ENCODE results near the gene FBXL17.

DNA sequence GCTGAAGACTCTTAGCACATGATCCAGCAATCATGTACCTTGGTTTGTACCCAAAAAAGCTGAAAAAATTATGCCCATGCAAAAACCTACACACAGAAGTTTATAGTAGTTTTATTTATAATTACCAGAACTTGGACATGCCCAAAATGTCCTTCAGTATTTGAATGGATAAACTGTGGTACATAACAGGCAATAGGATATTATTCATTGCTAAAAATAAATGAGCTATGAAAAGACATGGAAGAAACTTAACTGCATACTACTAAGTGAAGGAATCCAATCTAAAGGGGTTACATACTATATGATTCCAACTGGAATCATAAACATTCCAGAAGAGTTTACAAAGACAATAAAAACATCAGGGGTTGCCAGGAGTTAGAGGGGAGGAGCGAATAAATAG, 25.6 kb downstream of the FBXL17 start:
- TF ChIP-seq, protein P1, sequence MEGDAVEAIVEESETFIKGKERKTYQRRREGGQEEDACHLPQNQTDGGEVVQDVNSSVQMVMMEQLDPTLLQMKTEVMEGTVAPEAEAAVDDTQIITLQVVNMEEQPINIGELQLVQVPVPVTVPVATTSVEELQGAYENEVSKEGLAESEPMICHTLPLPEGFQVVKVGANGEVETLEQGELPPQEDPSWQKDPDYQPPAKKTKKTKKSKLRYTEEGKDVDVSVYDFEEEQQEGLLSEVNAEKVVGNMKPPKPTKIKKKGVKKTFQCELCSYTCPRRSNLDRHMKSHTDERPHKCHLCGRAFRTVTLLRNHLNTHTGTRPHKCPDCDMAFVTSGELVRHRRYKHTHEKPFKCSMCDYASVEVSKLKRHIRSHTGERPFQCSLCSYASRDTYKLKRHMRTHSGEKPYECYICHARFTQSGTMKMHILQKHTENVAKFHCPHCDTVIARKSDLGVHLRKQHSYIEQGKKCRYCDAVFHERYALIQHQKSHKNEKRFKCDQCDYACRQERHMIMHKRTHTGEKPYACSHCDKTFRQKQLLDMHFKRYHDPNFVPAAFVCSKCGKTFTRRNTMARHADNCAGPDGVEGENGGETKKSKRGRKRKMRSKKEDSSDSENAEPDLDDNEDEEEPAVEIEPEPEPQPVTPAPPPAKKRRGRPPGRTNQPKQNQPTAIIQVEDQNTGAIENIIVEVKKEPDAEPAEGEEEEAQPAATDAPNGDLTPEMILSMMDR (IDR thresholded peaks at IDR 0.05) = no peak
- no peak for TF ChIP-seq POLR2AphosphoS5 (IDR thresholded peaks at IDR 0.05)
- no peak for TF ChIP-seq POLR2A (IDR thresholded peaks at IDR 0.05)

Data from breast epithelium (tissue), 3 donors.